Prostate gland (tissue), 2 donors: ENCODE results near the gene ARFGAP1. TPM values are rescaled to one million over a fixed set of nuclear protein-coding genes. Genes with fewer than 3 reads are reported as not detected.

Experiments used
- DNase-seq: peaks from one replicate; pipeline ENCODE4 v3.0.0-alpha.2; 2019; ENCODE audit warnings: low spot score
- H3K27ac ChIP-seq, 2 donors: fragments of 200-600 bp; sonication (generic); 2 replicates each; pipeline ENCODE4 v1.5.1; 2017 to 2019
- H3K27me3 ChIP-seq: fragments of 200-600 bp; sonication (generic); replicated peaks from 2 replicates; pipeline ENCODE4 v1.5.1; 2019; ENCODE audit not compliant: insufficient read depth
- H3K36me3 ChIP-seq, 2 donors: fragments of 200-600 bp; sonication (generic); 1 replicate in 1 of 2; 2 replicates in 1 of 2; pipeline versions ENCODE4 v1.5.1 to v1.8.1; 2017 to 2019
- H3K4me1 ChIP-seq: fragments of 200-600 bp; sonication (generic); replicated peaks from 2 replicates; pipeline ENCODE4 v1.5.1; 2019
- H3K4me3 ChIP-seq, 2 donors: fragments of 200-600 bp; sonication (generic); 2 replicates each; pipeline ENCODE4 v1.5.1; 2017 to 2019
- H3K9me3 ChIP-seq: fragments of 200-600 bp; sonication (generic); 2 replicates; pipeline ENCODE4 v1.5.1; 2017
- POLR2A ChIP-seq: fragments of 450-650 bp; IDR thresholded peaks from one replicate; pipeline ENCODE4 v1.6.1; 2016; ENCODE audit warnings: antibody characterized with exemption, mild to moderate bottlenecking
- POLR2AphosphoS5 ChIP-seq: sonication (generic); formaldehyde crosslinking; IDR thresholded peaks from one replicate; pipeline ENCODE4 v1.6.1; 2017; ENCODE audit warnings: antibody characterized with exemption
- WGBS: methylation state at CpG from one replicate; pipeline ENCODE4 v1.1.5; 2018; 5-methylcytosine and 5-hydroxymethylcytosine counted together
- intact Hi-C: fragments of 100-400 bp; cut with DNase I; formaldehyde crosslinking; loops from one replicate; pipeline ENCODE4 v1.14.2; 2022
- total RNA-seq, 2 donors: library from RNA; depleted of rRNA; stranded (reverse); fragments of >200 nt; gene quantifications; one replicate each; pipeline ENCODE4 v1.1.0, GENCODE V29; 2016
- TF ChIP-seq, protein P1 (sequence below), 4 experiments: fragments of 200-600 bp in 2 of 4; fragments of 450-650 bp in 2 of 4; sonication (generic) in 2 of 4; IDR thresholded peaks; 1 replicate in 3 of 4; 2 replicates in 1 of 4; pipeline ENCODE4 v1.5.1; 2016 to 2019; ENCODE audit warnings: antibody characterized with exemption in 4 of 4, mild to moderate bottlenecking in 2 of 4, moderate library complexity in 2 of 4

Gene ARFGAP1
- total RNA-seq, 2 donors from 2014 or later, result 43.6 to 85.6 TPM

GRCh38 chr20:63295846-63296245 lies 23.2 kb downstream of the ARFGAP1 start:
- no peak overlapping the region for H3K27ac ChIP-seq
- no peak for TF ChIP-seq POLR2AphosphoS5
- TF ChIP-seq POLR2A, result no peak
- TF ChIP-seq, protein P1, sequence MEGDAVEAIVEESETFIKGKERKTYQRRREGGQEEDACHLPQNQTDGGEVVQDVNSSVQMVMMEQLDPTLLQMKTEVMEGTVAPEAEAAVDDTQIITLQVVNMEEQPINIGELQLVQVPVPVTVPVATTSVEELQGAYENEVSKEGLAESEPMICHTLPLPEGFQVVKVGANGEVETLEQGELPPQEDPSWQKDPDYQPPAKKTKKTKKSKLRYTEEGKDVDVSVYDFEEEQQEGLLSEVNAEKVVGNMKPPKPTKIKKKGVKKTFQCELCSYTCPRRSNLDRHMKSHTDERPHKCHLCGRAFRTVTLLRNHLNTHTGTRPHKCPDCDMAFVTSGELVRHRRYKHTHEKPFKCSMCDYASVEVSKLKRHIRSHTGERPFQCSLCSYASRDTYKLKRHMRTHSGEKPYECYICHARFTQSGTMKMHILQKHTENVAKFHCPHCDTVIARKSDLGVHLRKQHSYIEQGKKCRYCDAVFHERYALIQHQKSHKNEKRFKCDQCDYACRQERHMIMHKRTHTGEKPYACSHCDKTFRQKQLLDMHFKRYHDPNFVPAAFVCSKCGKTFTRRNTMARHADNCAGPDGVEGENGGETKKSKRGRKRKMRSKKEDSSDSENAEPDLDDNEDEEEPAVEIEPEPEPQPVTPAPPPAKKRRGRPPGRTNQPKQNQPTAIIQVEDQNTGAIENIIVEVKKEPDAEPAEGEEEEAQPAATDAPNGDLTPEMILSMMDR (IDR thresholded peaks at IDR 0.05), result no peak
- no peak for DNase-seq
- H3K9me3 ChIP-seq, result no peaks in the 10 kb centered on the region
- no peak overlapping the region for H3K4me3 ChIP-seq
- H3K27me3 ChIP-seq, result peaks cover 25% of the 10 kb centered on the region
- no peaks in the 10 kb centered on the region for H3K36me3 ChIP-seq
- intact Hi-C loops, result no loop called here
- H3K4me1 ChIP-seq, result no peaks in the 10 kb centered on the region
- WGBS, result 22% methylated on average over 12 of the region's 20 CpGs

DNA sequence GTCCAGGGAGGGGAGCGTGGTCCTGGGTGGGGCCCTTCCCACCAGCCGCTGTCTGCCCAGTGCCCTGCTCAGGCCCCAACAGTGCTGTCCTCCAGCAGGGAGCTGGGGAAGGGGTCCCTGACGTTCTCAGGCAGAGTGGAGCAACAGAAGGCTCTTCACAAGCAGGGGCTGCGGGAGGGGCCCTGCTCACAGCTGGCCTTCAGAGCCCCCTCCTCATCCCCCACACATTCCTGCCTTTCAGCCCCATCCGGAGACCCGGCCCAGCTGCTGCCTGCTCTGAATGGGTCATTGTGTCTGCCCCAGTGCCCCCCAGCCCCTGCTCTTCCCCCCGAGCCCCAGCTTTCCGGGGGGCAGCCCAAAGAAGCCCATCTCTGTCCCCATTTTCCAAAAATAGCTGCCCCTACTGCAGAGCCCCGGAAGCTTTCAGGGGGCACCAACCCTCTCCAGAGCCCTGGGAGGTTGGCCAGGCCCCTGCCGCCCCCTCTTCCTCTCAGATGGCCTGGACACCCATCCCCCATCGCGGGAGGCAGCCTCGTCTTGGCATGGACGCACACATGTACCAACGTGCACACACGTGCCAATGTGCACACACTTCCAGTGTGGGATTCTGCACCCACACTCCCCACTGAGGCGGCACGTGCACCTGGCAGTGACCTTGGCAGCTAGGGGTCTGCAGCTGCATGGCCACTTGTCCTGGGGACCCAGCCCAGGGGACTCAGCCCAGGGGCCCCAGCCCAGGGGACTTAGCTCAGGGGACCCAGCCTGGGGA lies 24.1 kb downstream of the ARFGAP1 start:
- intact Hi-C loops, result no loop called here

DNA sequence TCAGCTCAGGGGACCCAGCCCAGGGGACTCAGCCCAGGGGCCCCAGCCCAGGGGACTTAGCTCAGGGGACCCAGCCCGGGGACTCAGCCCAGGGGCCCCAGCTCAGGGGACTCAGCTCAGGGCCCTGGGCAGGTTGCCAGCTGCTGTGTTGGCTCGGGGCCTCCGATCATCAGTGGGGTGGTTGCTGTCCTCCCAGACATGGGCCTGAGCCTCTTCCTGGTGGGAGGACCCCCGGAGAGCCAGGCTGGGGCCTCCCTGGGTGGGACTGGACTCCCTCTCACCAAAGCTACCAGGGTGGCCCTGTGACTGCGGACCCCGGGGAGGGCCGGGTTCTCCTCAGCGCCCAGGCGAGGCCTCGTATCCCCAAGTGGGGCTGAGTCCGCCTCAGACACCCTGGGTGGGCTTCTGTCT lies 24.8 kb downstream of the ARFGAP1 start:
- Histone ChIP-seq H3K4me3 (no peak overlapping the region), H3K27ac (no peak overlapping the region), H3K27me3 (peaks cover 25% of the 10 kb centered on the region), H3K36me3 (no peaks in the 10 kb centered on the region), H3K4me1 (no peaks in the 10 kb centered on the region), H3K9me3 (no peaks in the 10 kb centered on the region)
- 80% methylated on average over 7 of the region's 11 CpGs for WGBS
- intact Hi-C loops, result no loop called here
- DNase-seq, result no peak
- no peak for TF ChIP-seq POLR2A
- TF ChIP-seq, protein P1 (IDR thresholded peaks at IDR 0.05), result no peak
- no peak for TF ChIP-seq POLR2AphosphoS5

More for the DNA sequence above, 24.1 kb downstream of the ARFGAP1 start:
- Histone ChIP-seq H3K27ac (no peak overlapping the region), H3K27me3 (peaks cover 25% of the 10 kb centered on the region), H3K4me3 (no peak overlapping the region), H3K4me1 (no peaks in the 10 kb centered on the region), H3K9me3 (no peaks in the 10 kb centered on the region), H3K36me3 (no peaks in the 10 kb centered on the region)
- no peak for TF ChIP-seq POLR2AphosphoS5
- TF ChIP-seq POLR2A, result no peak
- TF ChIP-seq, protein P1 (IDR thresholded peaks at IDR 0.05), result no peak
- WGBS, result 19% methylated on average over 18 of the region's 18 CpGs
- no peak for DNase-seq

- Histone ChIP-seq H3K27me3 (peaks cover 25% of the 10 kb centered on the region), H3K4me1 (no peaks in the 10 kb centered on the region), H3K4me3 (no peak overlapping the region), H3K27ac (no peak overlapping the region), H3K36me3 (no peaks in the 10 kb centered on the region), H3K9me3 (no peaks in the 10 kb centered on the region)
- DNase-seq, result no peak
- intact Hi-C loops, result no loop called here
- WGBS, result 75% methylated on average over 16 of the region's 16 CpGs
- TF ChIP-seq POLR2A (no peak), POLR2AphosphoS5 (no peak)
- TF ChIP-seq, protein P1 (IDR thresholded peaks at IDR 0.05), result no peak
Observed at GRCh38 chr20:63297796-63298572, 25.4 kb downstream of the ARFGAP1 start.
